Left ventricle myocardium inferior (tissue), 1 donor: ENCODE measurements around the gene TK1. TPM values are rescaled to one million over a fixed set of nuclear protein-coding genes. Genes with fewer than 3 reads are reported as not detected.

Experiments used
- DNase-seq: peaks from one replicate; pipeline ENCODE4 v3.0.0-alpha.2; 2020
- H3K27ac ChIP-seq: fragments of 200-600 bp; replicated peaks from 2 replicates; pipeline ENCODE4 v1.8.0; 2021
- H3K27me3 ChIP-seq: fragments of 200-600 bp; 2 replicates; pipeline ENCODE4 v1.8.0; 2021; ENCODE audit warnings: low read depth
- H3K36me3 ChIP-seq: fragments of 200-600 bp; 2 replicates; pipeline ENCODE4 v1.8.0; 2021
- H3K4me1 ChIP-seq: fragments of 200-600 bp; 2 replicates; pipeline ENCODE4 v1.8.0; 2021
- H3K4me3 ChIP-seq: fragments of 200-600 bp; 2 replicates; pipeline ENCODE4 v1.8.0; 2021; ENCODE audit warnings: mild to moderate bottlenecking, moderate library complexity
- H3K9me3 ChIP-seq: fragments of 200-600 bp; replicated peaks from 2 replicates; pipeline ENCODE4 v1.8.0; 2021
- intact Hi-C: fragments of 100-400 bp; cut with micrococcal nuclease; formaldehyde crosslinking; loops from one replicate; pipeline ENCODE4 v1.11.0; 2022
- total RNA-seq: library from RNA; stranded (reverse); fragmentation: NEBNext Ultra II Directional; extraction: Animal tissue kit (Norgen Biotek cat#: 25700); gene quantifications from one replicate; pipeline ENCODE4 v1.2.1, GENCODE V29; 2021
- TF ChIP-seq, protein P1 (sequence below): fragments of 200-600 bp; IDR thresholded peaks from 2 replicates; pipeline ENCODE4 v1.8.0; 2021; ENCODE audit warnings: antibody characterized with exemption, mild to moderate bottlenecking, borderline replicate concordance
- donor health status: DM: no; HTN: yes; CAD: no; lungs with severe emphysema.

TK1 gene
- total RNA-seq, 1 donor from 2014 or later: 1.8 TPM

DNA sequence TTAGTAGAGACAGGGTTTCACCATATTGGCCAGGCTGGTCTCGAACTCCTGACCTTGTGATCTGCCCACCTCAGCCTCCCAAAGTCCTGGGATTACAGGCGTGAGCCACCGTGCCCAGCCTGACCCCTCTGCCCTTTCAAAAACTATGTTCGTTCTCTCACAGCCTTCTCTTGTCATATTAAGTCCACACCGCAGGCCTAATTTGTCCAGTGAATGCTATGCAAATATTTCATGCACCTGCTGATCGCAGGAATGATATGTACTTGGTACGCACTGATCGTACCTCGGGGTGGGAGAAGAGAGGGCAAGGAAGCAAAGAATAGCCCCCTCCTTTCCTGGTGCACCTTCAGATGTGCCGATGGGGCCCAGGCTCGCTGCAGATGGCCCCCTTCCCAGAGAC is 24.2 kb upstream of the TK1 start:
- TF ChIP-seq, protein P1, sequence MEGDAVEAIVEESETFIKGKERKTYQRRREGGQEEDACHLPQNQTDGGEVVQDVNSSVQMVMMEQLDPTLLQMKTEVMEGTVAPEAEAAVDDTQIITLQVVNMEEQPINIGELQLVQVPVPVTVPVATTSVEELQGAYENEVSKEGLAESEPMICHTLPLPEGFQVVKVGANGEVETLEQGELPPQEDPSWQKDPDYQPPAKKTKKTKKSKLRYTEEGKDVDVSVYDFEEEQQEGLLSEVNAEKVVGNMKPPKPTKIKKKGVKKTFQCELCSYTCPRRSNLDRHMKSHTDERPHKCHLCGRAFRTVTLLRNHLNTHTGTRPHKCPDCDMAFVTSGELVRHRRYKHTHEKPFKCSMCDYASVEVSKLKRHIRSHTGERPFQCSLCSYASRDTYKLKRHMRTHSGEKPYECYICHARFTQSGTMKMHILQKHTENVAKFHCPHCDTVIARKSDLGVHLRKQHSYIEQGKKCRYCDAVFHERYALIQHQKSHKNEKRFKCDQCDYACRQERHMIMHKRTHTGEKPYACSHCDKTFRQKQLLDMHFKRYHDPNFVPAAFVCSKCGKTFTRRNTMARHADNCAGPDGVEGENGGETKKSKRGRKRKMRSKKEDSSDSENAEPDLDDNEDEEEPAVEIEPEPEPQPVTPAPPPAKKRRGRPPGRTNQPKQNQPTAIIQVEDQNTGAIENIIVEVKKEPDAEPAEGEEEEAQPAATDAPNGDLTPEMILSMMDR: no peak
- Histone ChIP-seq H3K9me3 (no peaks in the 10 kb centered on the region), H3K4me1 (peaks cover 10% of the 10 kb centered on the region), H3K36me3 (no peaks in the 10 kb centered on the region), H3K27ac (no peak overlapping the region), H3K4me3 (no peak overlapping the region), H3K27me3 (no peaks in the 10 kb centered on the region)
- intact Hi-C loops: no loop called here
- no peak for DNase-seq

- no peak overlapping the region for H3K27ac ChIP-seq
- DNase-seq: no peak
- no peaks in the 10 kb centered on the region for H3K36me3 ChIP-seq
- H3K4me1 ChIP-seq: peaks cover 10% of the 10 kb centered on the region
- intact Hi-C loops: no loop called here
- no peak overlapping the region for H3K4me3 ChIP-seq
- no peaks in the 10 kb centered on the region for H3K27me3 ChIP-seq
- H3K9me3 ChIP-seq: no peaks in the 10 kb centered on the region
- TF ChIP-seq, protein P1: no peak
Observed at GRCh38 chr17:78210111-78210510, 23.3 kb upstream of the TK1 start.

DNA sequence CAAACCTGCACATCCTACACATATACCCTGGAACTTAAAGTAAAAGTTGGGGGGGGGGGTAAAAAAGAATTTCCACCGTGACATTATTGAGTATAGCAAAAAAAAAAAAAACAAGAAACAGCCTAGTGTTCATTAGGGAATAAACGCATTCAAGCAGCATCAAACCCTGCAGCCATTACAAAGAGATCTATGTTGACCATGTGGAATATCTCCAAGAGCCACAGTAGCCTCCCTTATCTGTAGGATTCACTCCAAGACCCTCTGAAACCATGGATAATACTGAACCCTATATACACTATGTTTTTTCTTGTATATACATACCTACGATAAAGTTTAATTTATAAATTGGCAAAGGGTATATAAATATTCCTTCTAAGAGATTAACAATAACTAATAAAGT is 21.6 kb upstream of the TK1 start:
- TF ChIP-seq, protein P1: no peak
- intact Hi-C loops: no loop called here
- H3K4me1 ChIP-seq: no peaks in the 10 kb centered on the region
- H3K27me3 ChIP-seq: no peaks in the 10 kb centered on the region
- no peak for DNase-seq
- peaks cover 7% of the 10 kb centered on the region for H3K36me3 ChIP-seq
- H3K4me3 ChIP-seq: no peak overlapping the region
- H3K27ac ChIP-seq: no peak overlapping the region
- H3K9me3 ChIP-seq: no peaks in the 10 kb centered on the region

GRCh38 chr17:78206298-78206697 is 19.4 kb upstream of the TK1 start:
- intact Hi-C loops: no loop called here
- Histone ChIP-seq H3K27me3 (no peaks in the 10 kb centered on the region), H3K4me3 (no peak overlapping the region), H3K36me3 (peaks cover 15% of the 10 kb centered on the region), H3K4me1 (peaks cover 4% of the 10 kb centered on the region), H3K9me3 (no peaks in the 10 kb centered on the region), H3K27ac (peak overlapping the region; percentile 35)
- TF ChIP-seq, protein P1: no peak
- no peak for DNase-seq

DNA sequence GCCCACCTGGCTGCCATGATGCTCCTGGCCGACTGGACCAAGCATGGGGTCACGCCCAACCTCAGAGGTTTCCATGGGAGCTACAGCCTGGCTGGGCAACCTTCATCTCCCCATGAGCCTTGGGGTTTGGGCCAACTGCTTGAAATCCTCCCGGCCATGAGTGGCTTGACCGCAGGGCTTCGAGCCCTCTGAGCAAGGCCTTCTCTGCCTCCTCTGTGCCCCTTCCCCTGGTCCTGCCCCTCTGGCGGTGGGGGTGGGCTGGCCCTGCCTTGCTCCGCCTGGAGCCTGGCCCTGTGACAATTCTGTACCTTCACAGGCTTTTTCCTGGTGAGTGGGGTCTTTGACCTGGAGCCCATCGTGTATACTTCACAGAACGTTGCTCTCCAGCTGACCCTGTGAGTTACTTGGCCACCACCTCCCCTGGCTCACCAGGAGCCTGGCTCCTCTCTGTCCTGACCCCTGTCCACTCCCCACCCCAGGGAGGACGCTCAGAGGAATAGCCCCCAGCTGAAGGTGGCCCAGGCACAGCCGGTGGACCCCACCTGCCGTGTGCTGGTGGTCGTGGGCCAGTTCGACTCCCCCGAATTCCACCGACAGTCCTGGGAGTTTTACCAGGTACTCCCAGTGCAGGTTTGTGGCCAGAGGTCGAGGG is 18.4 kb upstream of the TK1 start:
- no peak overlapping the region for H3K27ac ChIP-seq
- intact Hi-C loops: no loop called here
- H3K9me3 ChIP-seq: no peaks in the 10 kb centered on the region
- peaks cover 4% of the 10 kb centered on the region for H3K4me1 ChIP-seq
- no peak for DNase-seq
- no peaks in the 10 kb centered on the region for H3K27me3 ChIP-seq
- no peak overlapping the region for H3K4me3 ChIP-seq
- H3K36me3 ChIP-seq: peaks cover 15% of the 10 kb centered on the region
- TF ChIP-seq, protein P1: no peak
